Epidermal melanocyte (primary cell): ENCODE measurements around the gene MICOS13.
"Not testable (repeated sequence)": the region's sequence is repeated elsewhere in the genome, so short reads cannot be mapped to it uniquely, and the experiment has no call there.

ENCODE experiments used
- DNase-seq: peaks from one replicate; pipeline ENCODE4 v3.0.0; 2011; ENCODE audit warnings: low spot score; ENCODE audit not compliant: insufficient read length

Gene MICOS13

DNA sequence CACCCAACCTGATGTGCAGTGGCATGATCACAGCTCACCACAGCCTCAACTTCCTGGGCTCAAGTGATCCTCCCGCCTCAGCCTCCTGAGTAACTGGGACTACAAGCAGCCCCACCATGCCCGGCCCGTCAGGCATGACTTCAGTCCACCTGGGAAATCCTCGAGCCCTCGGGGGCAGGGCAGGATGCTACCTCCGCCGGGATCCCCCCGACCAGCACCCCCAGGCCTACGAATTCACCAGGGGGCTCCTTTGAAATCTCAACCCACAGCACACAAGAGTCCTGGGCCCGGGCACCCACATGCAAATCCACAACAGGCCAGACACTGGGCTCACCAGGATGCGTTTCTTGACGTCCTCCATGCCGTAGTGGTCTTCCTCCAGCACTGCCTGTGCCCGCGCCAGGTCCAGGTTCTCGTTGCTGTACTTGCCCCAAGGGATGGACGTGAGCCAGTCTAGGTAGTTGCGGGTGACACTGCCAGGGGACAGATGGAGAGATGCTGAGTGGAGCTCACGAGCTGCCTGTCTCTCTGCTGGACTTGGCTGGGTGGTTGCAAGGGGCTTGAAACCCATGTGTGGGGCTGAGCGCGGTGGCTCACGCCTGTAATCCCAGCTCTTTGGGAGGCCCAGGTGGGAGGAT lies 20.3 kb upstream of the MICOS13 start:
- no peak for DNase-seq

- DNase-seq = no peak
Observed at GRCh38 chr19:5698635-5699422, 18.5 kb upstream of the MICOS13 start.

GRCh38 chr19:5697890-5698634 lies 17.7 kb upstream of the MICOS13 start:
- DNase-seq = peak; percentile 4

DNA sequence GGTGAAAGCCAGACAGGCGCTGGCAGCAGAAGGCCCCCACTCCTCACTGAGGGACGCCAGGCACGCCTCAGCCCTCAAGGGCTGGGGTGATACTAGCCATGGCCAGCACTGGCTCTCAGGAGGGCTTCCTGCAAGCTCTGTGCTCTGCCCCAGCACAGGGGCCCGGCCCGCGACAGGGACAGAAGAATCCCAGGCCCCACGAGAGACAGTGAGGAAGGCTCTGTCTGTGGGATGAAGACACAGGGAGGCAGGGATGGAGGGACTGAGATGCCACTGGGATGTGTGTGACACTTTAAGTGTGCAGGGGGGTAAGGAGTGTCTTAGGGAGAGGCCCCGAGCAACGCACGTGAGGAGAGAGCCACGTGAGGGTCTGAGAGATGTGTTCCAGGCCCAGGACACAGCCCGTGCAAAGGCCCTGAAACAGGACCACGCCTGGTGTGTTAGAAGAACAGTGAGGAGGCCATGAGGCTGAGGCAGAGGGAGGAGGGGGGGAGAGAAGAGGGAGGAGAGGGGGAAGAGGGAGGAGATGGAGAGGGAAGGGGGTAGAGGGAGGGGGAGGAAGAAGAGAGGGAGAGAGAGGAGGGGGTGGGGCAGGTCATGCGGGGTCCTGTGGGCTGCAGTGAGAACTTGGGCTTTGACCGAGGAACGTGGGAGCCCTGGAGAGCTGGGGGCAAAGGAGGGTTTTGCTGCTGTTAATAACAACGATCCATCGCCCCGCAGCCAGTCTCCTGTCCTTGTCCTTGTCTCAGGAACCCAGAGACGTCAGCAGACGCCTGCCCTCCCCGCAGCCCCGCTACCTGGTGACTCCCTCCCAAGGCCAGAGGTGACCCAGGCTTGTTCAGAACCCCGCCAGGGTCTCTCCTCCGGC lies 16.9 kb upstream of the MICOS13 start:
- DNase-seq = no peak

GRCh38 chr19:5696196-5697021 lies 16.1 kb upstream of the MICOS13 start:
- no peak for DNase-seq

GRCh38 chr19:5695649-5696195 lies 15.4 kb upstream of the MICOS13 start:
- no peak for DNase-seq

GRCh38 chr19:5694956-5695648 lies 14.8 kb upstream of the MICOS13 start:
- DNase-seq = no peak

- DNase-seq = no peak
Observed at GRCh38 chr19:5694167-5694955, 14.0 kb upstream of the MICOS13 start.

DNA sequence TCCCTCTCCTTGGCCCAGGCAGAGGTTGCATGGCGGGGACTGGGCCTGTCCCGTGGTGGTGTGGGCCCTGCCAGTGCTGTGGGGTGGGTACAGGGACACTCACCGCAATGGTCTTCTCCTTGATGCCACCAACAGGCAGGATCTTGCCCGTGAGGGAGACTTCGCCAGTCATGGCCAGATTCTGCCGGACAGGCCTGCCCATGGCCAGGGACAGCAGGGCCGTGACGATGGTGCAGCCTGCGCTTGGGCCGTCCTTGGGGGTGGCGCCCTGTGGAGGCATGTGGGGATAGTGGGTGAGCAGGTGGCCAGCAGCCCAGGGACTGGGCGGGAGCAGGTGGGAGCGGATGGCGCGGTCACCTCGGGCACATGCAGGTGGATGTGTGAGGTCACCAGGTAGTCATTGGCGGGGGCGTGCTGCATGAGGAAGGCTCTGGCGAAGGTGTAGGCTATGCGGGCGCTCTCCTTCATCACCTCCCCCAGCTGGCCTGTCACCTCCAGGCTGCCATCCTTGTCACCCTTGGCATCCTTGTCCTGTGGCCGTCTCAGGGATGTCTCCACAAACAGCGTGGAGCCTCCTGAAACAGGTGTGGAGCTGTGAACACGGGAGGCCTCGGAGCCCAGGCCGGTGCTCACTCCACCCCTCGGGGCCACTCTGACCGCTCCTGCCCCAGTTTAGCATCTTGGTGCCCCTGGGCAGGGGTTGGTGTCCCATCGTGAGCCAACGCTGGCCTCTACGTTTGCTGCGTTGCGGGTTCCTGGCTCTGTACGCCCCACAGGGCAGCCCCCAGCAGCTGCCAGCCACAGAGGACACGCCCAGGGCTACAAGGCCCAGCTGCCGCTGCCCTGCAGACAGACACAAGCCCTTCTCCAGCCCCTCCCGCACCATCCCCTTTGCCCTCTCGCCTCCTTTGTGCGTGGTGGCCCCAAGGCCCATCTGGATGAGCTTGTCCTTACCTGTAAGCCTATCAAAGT lies 13.2 kb upstream of the MICOS13 start:
- no peak for DNase-seq

GRCh38 chr19:5692723-5693194 lies 12.4 kb upstream of the MICOS13 start:
- no peak for DNase-seq

GRCh38 chr19:5691822-5692722 lies 11.8 kb upstream of the MICOS13 start:
- no peak for DNase-seq

GRCh38 chr19:5690955-5691821 lies 10.9 kb upstream of the MICOS13 start:
- DNase-seq = no peak

- peak; percentile 99 for DNase-seq
Observed at GRCh38 chr19:5690125-5690954, 10.0 kb upstream of the MICOS13 start, which contains the start of gene RPL36. TSS of gene RPL36 (plus strand) at chr19:5690295. CDS start at chr19:5690508, 213 bp downstream.

GRCh38 chr19:5688262-5688881 lies 8.1 kb upstream of the MICOS13 start:
- DNase-seq = not testable (repeated sequence)
